Suprapubic skin (tissue), 4 donors: Measurements from ENCODE around the gene VPS8.

Experiments
- POLR2A ChIP-seq, 2 donors: fragments of 450-650 bp; IDR thresholded peaks; one replicate each; pipeline ENCODE4 v1.6.1; 2017; ENCODE audit warnings: antibody characterized with exemption in 2 of 2, mild to moderate bottlenecking in 2 of 2, moderate library complexity in 2 of 2
- POLR2AphosphoS5 ChIP-seq, 3 donors: sonication (generic); formaldehyde crosslinking; IDR thresholded peaks; one replicate each; pipeline ENCODE4 v1.6.1; 2017; ENCODE audit warnings: antibody characterized with exemption in 3 of 3
- TF ChIP-seq, protein P1 (sequence below), 2 donors: fragments of 200-600 bp in 1 of 2; fragments of 450-650 bp in 1 of 2; sonication (generic) in 1 of 2; IDR thresholded peaks; one replicate each; pipeline ENCODE4 v1.5.1; 2016 to 2019; ENCODE audit warnings: antibody characterized with exemption in 2 of 2, mild to moderate bottlenecking in 1 of 2, moderate library complexity in 1 of 2

DNA sequence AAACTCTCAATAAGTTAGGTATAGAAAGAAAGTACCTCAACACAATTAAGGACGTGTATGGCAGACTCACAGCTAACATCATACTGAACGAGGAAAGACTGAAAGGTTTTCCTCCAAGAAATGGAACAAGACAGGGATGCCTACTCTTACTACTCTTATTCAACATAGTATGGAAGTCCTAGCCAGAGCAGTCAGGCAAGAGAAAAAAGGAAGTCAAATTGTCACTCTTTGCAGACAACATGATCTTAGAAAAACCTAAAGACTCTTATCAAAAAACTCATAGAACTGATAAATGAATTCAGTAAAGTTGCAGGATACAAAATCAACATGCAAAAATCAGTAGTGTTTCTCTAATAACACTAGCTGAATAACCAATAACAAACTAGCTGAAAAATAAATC is 244.9 kb downstream of the VPS8 start:
- TF ChIP-seq, protein P1, sequence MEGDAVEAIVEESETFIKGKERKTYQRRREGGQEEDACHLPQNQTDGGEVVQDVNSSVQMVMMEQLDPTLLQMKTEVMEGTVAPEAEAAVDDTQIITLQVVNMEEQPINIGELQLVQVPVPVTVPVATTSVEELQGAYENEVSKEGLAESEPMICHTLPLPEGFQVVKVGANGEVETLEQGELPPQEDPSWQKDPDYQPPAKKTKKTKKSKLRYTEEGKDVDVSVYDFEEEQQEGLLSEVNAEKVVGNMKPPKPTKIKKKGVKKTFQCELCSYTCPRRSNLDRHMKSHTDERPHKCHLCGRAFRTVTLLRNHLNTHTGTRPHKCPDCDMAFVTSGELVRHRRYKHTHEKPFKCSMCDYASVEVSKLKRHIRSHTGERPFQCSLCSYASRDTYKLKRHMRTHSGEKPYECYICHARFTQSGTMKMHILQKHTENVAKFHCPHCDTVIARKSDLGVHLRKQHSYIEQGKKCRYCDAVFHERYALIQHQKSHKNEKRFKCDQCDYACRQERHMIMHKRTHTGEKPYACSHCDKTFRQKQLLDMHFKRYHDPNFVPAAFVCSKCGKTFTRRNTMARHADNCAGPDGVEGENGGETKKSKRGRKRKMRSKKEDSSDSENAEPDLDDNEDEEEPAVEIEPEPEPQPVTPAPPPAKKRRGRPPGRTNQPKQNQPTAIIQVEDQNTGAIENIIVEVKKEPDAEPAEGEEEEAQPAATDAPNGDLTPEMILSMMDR (IDR thresholded peaks at IDR 0.05): no peak
- no peak for TF ChIP-seq POLR2AphosphoS5 (IDR thresholded peaks at IDR 0.05)
- TF ChIP-seq POLR2A (IDR thresholded peaks at IDR 0.05): no peak
